Mucosa of descending colon (tissue), 3 donors: Measurements from ENCODE around the gene MPZL3. TPM values are rescaled to one million over a fixed set of nuclear protein-coding genes. Genes with fewer than 3 reads are reported as not detected.
A peak's percentile ranks its signal among the peaks of the same experiment; 100 is the strongest.

Experiments used
- ATAC-seq: fragments of 200-7000 bp; cut with Tn5 transposase; one replicate; pipeline ENCODE4 v1.9.1; 2020; ENCODE audit warnings: mild to moderate bottlenecking, moderate library complexity
- DNase-seq, 3 donors: peaks; one replicate each; pipeline ENCODE4 v3.0.0-alpha.2; 2020
- H3K36me3 ChIP-seq: fragments of 200-600 bp; one replicate; pipeline ENCODE4 v1.8.0; 2021; ENCODE audit warnings: low read depth, mild to moderate bottlenecking
- H3K4me1 ChIP-seq: fragments of 200-600 bp; one replicate; pipeline ENCODE4 v1.8.0; 2021; ENCODE audit warnings: low read depth, mild to moderate bottlenecking
- H3K4me3 ChIP-seq: fragments of 200-600 bp; one replicate; pipeline ENCODE4 v1.8.0; 2021; ENCODE audit warnings: mild to moderate bottlenecking
- H3K9me3 ChIP-seq: fragments of 200-600 bp; one replicate; pipeline ENCODE4 v1.8.0; 2021; ENCODE audit warnings: mild to moderate bottlenecking
- CTCF ChIP-seq: fragments of 200-600 bp; IDR thresholded peaks from one replicate; pipeline ENCODE4 v1.8.0; 2022; ENCODE audit warnings: antibody characterized with exemption, mild to moderate bottlenecking
- intact Hi-C, 2 donors: fragments of 100-400 bp; cut with DNase I in 1 of 2; cut with micrococcal nuclease in 1 of 2; formaldehyde crosslinking; loops; one replicate each; pipeline versions ENCODE4 v1.11.0 to v1.11.1; 2022; cut with DNase I, micrococcal nuclease
- total RNA-seq, 3 donors: library from RNA; stranded (reverse); fragmentation: NEBNext Ultra II Directional in 2 of 3; extraction: Animal tissue kit (Norgen Biotek cat#: 25700) in 2 of 3; gene quantifications; one replicate each; pipeline versions ENCODE4 v1.2.1 to v1.2.4, GENCODE V29; 2021 to 2023
- donor health status: DM: no; HTN: no; CAD: no; lungs with moderate emphysema.
- donor health status: DM: no; HTN: no; CAD: no.
- donor health status: DM: no; HTN: yes; CAD: no.

MPZL3 gene
- total RNA-seq, 3 donors from 2014 or later, result 4.9 to 19.6 (median 9.0) TPM

GRCh38 chr11:118200901-118201680 lies 51.1 kb downstream of the MPZL3 start:
- no peaks in the 10 kb centered on the region for H3K9me3 ChIP-seq
- H3K36me3 ChIP-seq, result no peaks in the 10 kb centered on the region
- DNase-seq (no peak), ATAC-seq (no peak)
- H3K4me3 ChIP-seq, result no peak overlapping the region
- no peak for TF ChIP-seq CTCF
- intact Hi-C loops, result loop anchor here (5.0 to 10.0 kb wide), 2 partner anchors 61 to 84 kb away; partner anchors contain the start of gene MPZL2 (in 1 of the 2)
- peaks cover 26% of the 10 kb centered on the region for H3K4me1 ChIP-seq

GRCh38 chr11:118200497-118200896 lies 51.7 kb downstream of the MPZL3 start:
- peaks cover 26% of the 10 kb centered on the region for H3K4me1 ChIP-seq
- intact Hi-C loops, result loop anchor here (5.0 to 10.0 kb wide), 2 partner anchors 62 to 84 kb away; partner anchors contain the start of gene MPZL2 (in 1 of the 2)
- no peaks in the 10 kb centered on the region for H3K36me3 ChIP-seq
- DNase-seq, result no peak
- H3K9me3 ChIP-seq, result no peaks in the 10 kb centered on the region
- no peak overlapping the region for H3K4me3 ChIP-seq
- no peak for ATAC-seq
- TF ChIP-seq CTCF, result no peak

GRCh38 chr11:118199135-118199534 lies 53.0 kb downstream of the MPZL3 start:
- Histone ChIP-seq H3K4me3 (no peak overlapping the region), H3K4me1 (peaks cover 30% of the 10 kb centered on the region), H3K9me3 (no peaks in the 10 kb centered on the region), H3K36me3 (no peaks in the 10 kb centered on the region)
- ATAC-seq, result no peak
- DNase-seq, result no peak
- intact Hi-C loops, result loop anchor here (5.0 to 10.0 kb wide), 3 partner anchors 93 to 156 kb away; partner anchors contain the start of gene UBE4A (in 1 of the 2)
- no peak for TF ChIP-seq CTCF

- Histone ChIP-seq H3K9me3 (no peaks in the 10 kb centered on the region), H3K36me3 (no peaks in the 10 kb centered on the region), H3K4me1 (peaks cover 27% of the 10 kb centered on the region), H3K4me3 (no peak overlapping the region)
- intact Hi-C loops, result loop anchor here (5.0 to 10.0 kb wide), 3 partner anchors 94 to 156 kb away; partner anchors contain the start of gene UBE4A (in 1 of the 2)
- TF ChIP-seq CTCF, result peak; percentile 84
- ATAC-seq (peak; percentile 45), DNase-seq (peak; percentile 86 to 93 (median 87))
Observed at GRCh38 chr11:118198370-118198769, 53.8 kb downstream of the MPZL3 start.

GRCh38 chr11:118194835-118195627 lies 57.1 kb downstream of the MPZL3 start:
- no peaks in the 10 kb centered on the region for H3K9me3 ChIP-seq
- DNase-seq (peak; percentile 68 to 89 (median 81)), ATAC-seq (peak; percentile 98)
- H3K4me1 ChIP-seq, result peaks cover 15% of the 10 kb centered on the region
- H3K4me3 ChIP-seq, result no peak overlapping the region
- intact Hi-C loops, result loop anchor here (5.0 to 10.0 kb wide), 3 partner anchors 97 to 160 kb away; partner anchors contain the start of gene UBE4A (in 1 of the 2)
- no peaks in the 10 kb centered on the region for H3K36me3 ChIP-seq
- no peak for TF ChIP-seq CTCF
